HepG2 (cell line): ENCODE measurements around the gene TMEM253. TPM values are rescaled to one million over a fixed set of nuclear protein-coding genes. Genes with fewer than 3 reads are reported as not detected.
A peak's percentile ranks its signal among the peaks of the same experiment; 100 is the strongest.

ENCODE experiments used
- ARID5B ChIP-seq: IDR thresholded peaks from 2 replicates; pipeline ENCODE4 v1.4.0; 2020; ENCODE audit warnings: mild to moderate bottlenecking, missing genetic modification reagents
- CAMTA2 ChIP-seq: sonication (generic); formaldehyde crosslinking; IDR thresholded peaks from 2 replicates; pipeline ENCODE4 v1.4.0; 2020; ENCODE audit warnings: mild to moderate bottlenecking, missing genetic modification reagents, borderline replicate concordance
- DR1 ChIP-seq: sonication (generic); formaldehyde crosslinking; IDR thresholded peaks from 2 replicates; pipeline ENCODE4 v1.8.0; 2021; ENCODE audit warnings: mild to moderate bottlenecking, missing genetic modification reagents, inconsistent platforms
- ESRRA ChIP-seq: sonication (generic); formaldehyde crosslinking; IDR thresholded peaks from 2 replicates; pipeline ENCODE4 v1.5.1; 2020; ENCODE audit warnings: mild to moderate bottlenecking, low read depth, missing genetic modification reagents
- FOXP4 ChIP-seq: sonication (generic); formaldehyde crosslinking; IDR thresholded peaks from 2 replicates; pipeline ENCODE4 v1.4.0; 2020; ENCODE audit warnings: missing genetic modification reagents
- HCFC1 ChIP-seq: fragments of 150-350 bp; IDR thresholded peaks from 2 replicates; pipeline ENCODE4 v1.6.1; 2014; ENCODE audit warnings: low read depth, low read length
- HNF1B ChIP-seq: sonication (generic); formaldehyde crosslinking; IDR thresholded peaks from 2 replicates; pipeline ENCODE4 v1.5.1; 2020; ENCODE audit warnings: mild to moderate bottlenecking, moderate library complexity, missing genetic modification reagents
- KDM5A ChIP-seq: fragments of 200-600 bp; sonication (generic); IDR thresholded peaks from 2 replicates; pipeline ENCODE4 v1.7.0; 2018; ENCODE audit warnings: antibody characterized with exemption, mild to moderate bottlenecking, low read length, borderline replicate concordance
- KDM5B ChIP-seq: sonication (generic); formaldehyde crosslinking; IDR thresholded peaks from 2 replicates; pipeline ENCODE4 v1.4.0; 2020; ENCODE audit warnings: missing genetic modification reagents, mild to moderate bottlenecking, borderline replicate concordance
- NR3C1 ChIP-seq: sonication (generic); formaldehyde crosslinking; IDR thresholded peaks from 2 replicates; pipeline ENCODE4 v1.4.0; 2020; ENCODE audit warnings: missing genetic modification reagents
- RCOR2 ChIP-seq: IDR thresholded peaks from 2 replicates; pipeline ENCODE4 v1.6.1; 2016; ENCODE audit warnings: missing biosample characterization, missing genetic modification reagents
- RFXANK ChIP-seq: IDR thresholded peaks from 2 replicates; pipeline ENCODE4 v1.6.1; 2016
- SP2 ChIP-seq: sonication (generic); formaldehyde crosslinking; IDR thresholded peaks from 2 replicates; pipeline ENCODE4 v1.5.1; 2020; ENCODE audit warnings: mild to moderate bottlenecking, missing genetic modification reagents
- TERF1 ChIP-seq: sonication (generic); formaldehyde crosslinking; IDR thresholded peaks from 2 replicates; pipeline ENCODE4 v1.8.0; 2022; ENCODE audit warnings: mild to moderate bottlenecking, missing genetic modification reagents, moderate library complexity
- ZFP36L1 ChIP-seq: sonication (generic); formaldehyde crosslinking; IDR thresholded peaks from 2 replicates; pipeline ENCODE4 v1.8.0; 2022; ENCODE audit warnings: mild to moderate bottlenecking, missing genetic modification reagents, moderate library complexity
- ZFY ChIP-seq: sonication (generic); formaldehyde crosslinking; IDR thresholded peaks from 2 replicates; pipeline ENCODE4 v1.4.0; 2020; ENCODE audit warnings: missing genetic modification reagents
- ZNF12 ChIP-seq: sonication (generic); formaldehyde crosslinking; IDR thresholded peaks from 2 replicates; pipeline ENCODE4 v1.5.0; 2020; ENCODE audit warnings: missing genetic modification reagents
- ZNF138 ChIP-seq: sonication (generic); formaldehyde crosslinking; IDR thresholded peaks from 2 replicates; pipeline ENCODE4 v1.5.0; 2020; ENCODE audit warnings: mild to moderate bottlenecking, low read depth, missing genetic modification reagents
- ZNF335 ChIP-seq: sonication (generic); formaldehyde crosslinking; IDR thresholded peaks from 2 replicates; pipeline ENCODE4 v1.4.0; 2020; ENCODE audit warnings: missing genetic modification reagents
- ZSCAN31 ChIP-seq: sonication (generic); formaldehyde crosslinking; IDR thresholded peaks from 2 replicates; pipeline ENCODE4 v1.5.0; 2020; ENCODE audit warnings: low read depth, mild to moderate bottlenecking, missing genetic modification reagents
- polyA plus RNA-seq, 8 experiments: library from polyadenylated mRNA; depleted of rRNA in 3 of 8; stranded (reverse) in 7 of 8; unstranded in 1 of 8; fragments of >200 nt; fragmentation: Illumina TruSeq in 4 of 8; extraction: Trizol in 4 of 8; gene quantifications; 2 replicates each; pipeline versions ENCODE4 v1.2.1 to v1.2.3, GENCODE V29; 2011 to 2016; ENCODE audit warnings: low read depth in 4 of 8, missing spikeins in 1 of 8, mixed read lengths in 1 of 8; ENCODE audit not compliant: insufficient read depth in 1 of 8
- total RNA-seq, 5 experiments: library from RNA; depleted of rRNA; stranded (reverse); fragments of >200 nt; fragmentation: Illumina TruSeq; extraction: Trizol; gene quantifications; 2 replicates each; pipeline ENCODE4 v1.2.3, GENCODE V29; 2016; ENCODE audit warnings: low read depth in 1 of 5

TMEM253 gene
- total and polyA plus RNA-seq, 2 of the 13 experiments (the other 11 are each of a cell fraction or from before 2014, with no cell fraction given): 0.29 to 0.45 TPM

GRCh38 chr14:21055432-21056117 lies 45.3 kb upstream of the TMEM253 start (continued):
- TF ChIP-seq RCOR2 (peak; percentile 93), ZNF12 (CRISPR knock-in tag) (peak; percentile 41; the same call in 1 of the 2 replicates), CAMTA2 (CRISPR knock-in tag) (no peak), RFXANK (CRISPR knock-in tag) (no peak), TERF1 (CRISPR knock-in tag) (no peak), KDM5A (no peak), FOXP4 (CRISPR knock-in tag) (peak; percentile 97), HCFC1 (no peak), DR1 (CRISPR knock-in tag) (peak; percentile 38; the same call in 1 of the 2 replicates), NR3C1 (CRISPR knock-in tag) (no peak), ZNF335 (CRISPR knock-in tag) (peak; percentile 82), HNF1B (CRISPR knock-in tag) (peak; percentile 97), ZFY (peak; percentile 85), ESRRA (CRISPR knock-in tag) (peak; percentile 51; the same call in 1 of the 2 replicates), ARID5B (CRISPR knock-in tag) (peak; percentile 91), ZFP36L1 (peak; percentile 90), KDM5B (CRISPR knock-in tag) (no peak; the same call in 1 of the 2 replicates), ZNF138 (CRISPR knock-in tag) (no peak), ZSCAN31 (no peak), SP2 (no peak)
